Neural cell (in vitro differentiated cells): Measurements from ENCODE around the gene C1orf50. TPM values are rescaled to one million over a fixed set of nuclear protein-coding genes. Genes with fewer than 3 reads are reported as not detected.

Source experiments
- H2AFZ ChIP-seq: fragments of 200-600, 300-800 bp; sonication (generic), shearing (Covaris generic); 2 replicates; pipeline ENCODE4 v1.6.0; 2014; ENCODE audit warnings: low read depth, mild to moderate bottlenecking, antibody characterized with exemption, low read length, moderate library complexity
- H3F3A ChIP-seq: fragments of 200-600 bp; shearing (Covaris generic); 2 replicates; pipeline ENCODE4 v1.6.1; 2016; ENCODE audit warnings: mild to moderate bottlenecking, moderate library complexity, mixed read lengths, antibody characterized with exemption, low read length; ENCODE audit not compliant: insufficient read depth, poor library complexity, severe bottlenecking
- H3K27ac ChIP-seq: fragments of 200-600, 300-800 bp; sonication (generic), shearing (Covaris generic); 2 replicates; pipeline ENCODE4 v1.5.1; 2014; ENCODE audit warnings: mild to moderate bottlenecking, low read length, moderate library complexity
- H3K27me3 ChIP-seq: fragments of 300-800, 200-600 bp; sonication (generic), shearing (Covaris generic); 2 replicates; pipeline ENCODE4 v1.6.0; 2014; ENCODE audit warnings: mild to moderate bottlenecking, low read depth, low read length, moderate library complexity; ENCODE audit not compliant: insufficient read depth
- H3K36me3 ChIP-seq: fragments of 300-800, 200-600 bp; sonication (generic), shearing (Covaris generic); 2 replicates; pipeline ENCODE4 v1.5.1; 2014; ENCODE audit warnings: mild to moderate bottlenecking, antibody characterized with exemption, low read length, moderate library complexity; ENCODE audit not compliant: insufficient read depth
- H3K4me2 ChIP-seq: fragments of 300-800, 200-600 bp; sonication (generic), shearing (Covaris generic); 2 replicates; pipeline ENCODE4 v1.6.0; 2014; ENCODE audit warnings: mild to moderate bottlenecking, low read length
- H3K4me3 ChIP-seq: fragments of 300-800, 200-600 bp; sonication (generic), shearing (Covaris generic); 2 replicates; pipeline ENCODE4 v1.5.1; 2014; ENCODE audit warnings: mild to moderate bottlenecking, low read length, moderate library complexity
- H3K79me2 ChIP-seq: fragments of 200-600 bp; shearing (Covaris generic); replicated peaks from 2 replicates; pipeline ENCODE4 v1.6.0; 2014; ENCODE audit warnings: mild to moderate bottlenecking, low read length, moderate library complexity; ENCODE audit not compliant: insufficient read depth
- H3K9ac ChIP-seq: fragments of 300-800, 200-600 bp; sonication (generic), shearing (Covaris generic); 2 replicates; pipeline ENCODE4 v1.6.1; 2016; ENCODE audit warnings: mild to moderate bottlenecking, low read length, mixed read lengths
- H3K9me2 ChIP-seq: fragments of 200-600 bp; shearing (Covaris generic); 2 replicates; pipeline ENCODE4 v1.6.1; 2016; ENCODE audit warnings: mild to moderate bottlenecking, low read length, mixed read lengths; ENCODE audit not compliant: insufficient read depth
- H3K9me3 ChIP-seq: fragments of 200-600, 300-800 bp; sonication (generic), shearing (Covaris generic); 2 replicates; pipeline ENCODE4 v1.6.1; 2016; ENCODE audit warnings: mild to moderate bottlenecking, mixed run types, low read length, moderate library complexity, mixed read lengths
- H4K20me1 ChIP-seq: fragments of 200-600 bp; shearing (Covaris generic); 2 replicates; pipeline ENCODE4 v1.6.1; 2016; ENCODE audit warnings: mild to moderate bottlenecking, mixed run types; ENCODE audit not compliant: insufficient read depth
- EP300 ChIP-seq: fragments of 450-650 bp; conservative IDR thresholded peaks from 2 replicates; pipeline ENCODE4 v1.6.1; 2014; ENCODE audit warnings: antibody characterized with exemption, mild to moderate bottlenecking, moderate library complexity; ENCODE audit not compliant: poor library complexity, severe bottlenecking
- EZH2 ChIP-seq: fragments of 200-600, 300-800 bp; shearing (Covaris generic), sonication (generic); IDR thresholded peaks from 2 replicates; pipeline ENCODE4 v1.6.1; 2014; ENCODE audit warnings: antibody characterized with exemption, low read length, borderline replicate concordance, mild to moderate bottlenecking; ENCODE audit not compliant: insufficient read depth, poor library complexity, severe bottlenecking
- MXI1 ChIP-seq: fragments of 450-650 bp; conservative IDR thresholded peaks from 2 replicates; pipeline ENCODE4 v1.6.1; 2014; ENCODE audit warnings: antibody characterized with exemption, mild to moderate bottlenecking; ENCODE audit not compliant: poor library complexity, severe bottlenecking
- POLR2AphosphoS5 ChIP-seq: IDR thresholded peaks from 2 replicates; pipeline ENCODE4 v1.6.1; 2012
- RAD21 ChIP-seq: fragments of 450-650 bp; conservative IDR thresholded peaks from 2 replicates; pipeline ENCODE4 v1.6.1; 2014; ENCODE audit warnings: antibody characterized with exemption, mild to moderate bottlenecking, moderate library complexity
- REST ChIP-seq: IDR thresholded peaks from 2 replicates; pipeline ENCODE4 v1.6.1; 2012; ENCODE audit warnings: borderline replicate concordance
- SMC3 ChIP-seq: fragments of 450-650 bp; conservative IDR thresholded peaks from 2 replicates; pipeline ENCODE4 v1.6.1; 2014; ENCODE audit warnings: antibody characterized with exemption, mild to moderate bottlenecking, moderate library complexity; ENCODE audit not compliant: poor library complexity
- TAF1 ChIP-seq: IDR thresholded peaks from 2 replicates; pipeline ENCODE4 v1.6.1; 2012; ENCODE audit warnings: low read depth
- polyA plus RNA-seq: library from polyadenylated mRNA; depleted of rRNA; stranded (reverse); fragments of >200 nt; gene quantifications from 2 replicates; pipeline ENCODE4 v1.2.3, GENCODE V29; 2014
- TF ChIP-seq, protein P1 (sequence below): fragments of 450-650 bp; IDR thresholded peaks from 2 replicates; pipeline ENCODE4 v1.5.1; 2014; ENCODE audit warnings: antibody characterized with exemption, mild to moderate bottlenecking, moderate library complexity; ENCODE audit not compliant: poor library complexity, severe bottlenecking

C1orf50 gene
- polyA plus RNA-seq, 1 donor from 2014 or later = 26.7 TPM

- Histone ChIP-seq H3K9ac (no peak overlapping the region), H3K27me3 (no peaks in the 10 kb centered on the region), H3K4me2 (no peak overlapping the region), H3K4me3 (no peak overlapping the region), H3K9me2 (no peaks in the 10 kb centered on the region), H4K20me1 (no peaks in the 10 kb centered on the region), H3F3A (no peaks in the 10 kb centered on the region), H3K79me2 (no peaks in the 10 kb centered on the region), H3K27ac (no peak overlapping the region), H2AFZ (no peak overlapping the region), H3K9me3 (no peaks in the 10 kb centered on the region), H3K36me3 (no peaks in the 10 kb centered on the region)
- TF ChIP-seq, protein P1, sequence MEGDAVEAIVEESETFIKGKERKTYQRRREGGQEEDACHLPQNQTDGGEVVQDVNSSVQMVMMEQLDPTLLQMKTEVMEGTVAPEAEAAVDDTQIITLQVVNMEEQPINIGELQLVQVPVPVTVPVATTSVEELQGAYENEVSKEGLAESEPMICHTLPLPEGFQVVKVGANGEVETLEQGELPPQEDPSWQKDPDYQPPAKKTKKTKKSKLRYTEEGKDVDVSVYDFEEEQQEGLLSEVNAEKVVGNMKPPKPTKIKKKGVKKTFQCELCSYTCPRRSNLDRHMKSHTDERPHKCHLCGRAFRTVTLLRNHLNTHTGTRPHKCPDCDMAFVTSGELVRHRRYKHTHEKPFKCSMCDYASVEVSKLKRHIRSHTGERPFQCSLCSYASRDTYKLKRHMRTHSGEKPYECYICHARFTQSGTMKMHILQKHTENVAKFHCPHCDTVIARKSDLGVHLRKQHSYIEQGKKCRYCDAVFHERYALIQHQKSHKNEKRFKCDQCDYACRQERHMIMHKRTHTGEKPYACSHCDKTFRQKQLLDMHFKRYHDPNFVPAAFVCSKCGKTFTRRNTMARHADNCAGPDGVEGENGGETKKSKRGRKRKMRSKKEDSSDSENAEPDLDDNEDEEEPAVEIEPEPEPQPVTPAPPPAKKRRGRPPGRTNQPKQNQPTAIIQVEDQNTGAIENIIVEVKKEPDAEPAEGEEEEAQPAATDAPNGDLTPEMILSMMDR = no peak
Measured at GRCh38 chr1:42742617-42743316, 24.3 kb upstream of the C1orf50 start.

DNA sequence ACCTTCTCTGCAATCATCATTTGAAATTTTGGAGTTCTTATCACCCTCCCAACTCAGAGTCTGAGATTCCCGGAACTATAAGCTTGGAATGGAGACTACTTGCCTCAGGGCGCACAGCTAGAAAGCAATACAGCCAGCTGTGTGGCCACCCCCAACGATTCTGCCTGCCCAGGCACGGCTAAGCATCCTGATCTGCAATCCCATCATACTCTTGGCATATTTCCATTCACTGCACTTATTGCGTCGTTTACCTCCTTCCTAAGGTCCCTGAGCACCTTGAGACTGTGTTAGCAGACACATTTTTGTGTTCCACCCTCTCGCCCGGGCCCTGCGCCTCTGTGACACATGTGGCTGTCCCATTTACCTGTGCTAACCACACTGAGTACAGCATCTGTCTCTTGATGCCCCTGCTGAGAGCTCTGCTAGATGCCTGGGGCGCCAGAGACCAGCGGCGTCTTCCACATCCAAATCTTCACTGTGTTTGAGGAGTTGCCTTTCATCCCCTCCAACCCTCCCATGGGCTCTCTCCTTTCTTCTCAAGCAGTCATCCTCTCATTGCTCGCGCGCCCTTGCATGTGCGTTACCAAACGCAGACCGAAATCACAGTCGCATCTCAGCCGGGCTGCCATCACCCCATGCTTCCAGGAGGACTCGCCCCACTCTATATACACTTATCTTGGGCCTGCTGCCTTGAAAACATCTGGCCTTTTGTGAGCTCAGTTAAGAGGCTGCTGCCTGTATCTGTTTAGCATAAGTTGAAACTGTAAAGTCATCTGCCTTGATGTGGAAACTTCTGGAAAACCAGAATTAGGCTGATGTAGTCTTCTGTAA is 23.5 kb upstream of the C1orf50 start:
- Histone ChIP-seq H3K36me3 (no peaks in the 10 kb centered on the region), H2AFZ (no peak overlapping the region), H3K9me2 (no peaks in the 10 kb centered on the region), H3K79me2 (no peaks in the 10 kb centered on the region), H3K4me3 (no peak overlapping the region), H3K9me3 (no peaks in the 10 kb centered on the region), H4K20me1 (no peaks in the 10 kb centered on the region), H3K27ac (no peak overlapping the region), H3K27me3 (no peaks in the 10 kb centered on the region), H3K4me2 (no peak overlapping the region), H3K9ac (no peak overlapping the region), H3F3A (no peaks in the 10 kb centered on the region)
- no peak for TF ChIP-seq POLR2AphosphoS5
- TF ChIP-seq RAD21 = no peak

GRCh38 chr1:42744148-42744413 is 23.0 kb upstream of the C1orf50 start:
- no peaks in the 10 kb centered on the region for H3K36me3 ChIP-seq
- no peak overlapping the region for H3K4me3 ChIP-seq
- H3K79me2 ChIP-seq = no peaks in the 10 kb centered on the region
- H3F3A ChIP-seq = no peaks in the 10 kb centered on the region
- H3K9me2 ChIP-seq = no peaks in the 10 kb centered on the region
- TF ChIP-seq RAD21 (no peak), POLR2AphosphoS5 (no peak), EP300 (no peak), SMC3 (no peak), TAF1 (no peak), MXI1 (no peak), REST (no peak), EZH2 (no peak)
- TF ChIP-seq, protein P1 = no peak
- no peak overlapping the region for H2AFZ ChIP-seq
- no peak overlapping the region for H3K27ac ChIP-seq
- H3K9me3 ChIP-seq = no peaks in the 10 kb centered on the region
- no peak overlapping the region for H3K4me2 ChIP-seq
- H4K20me1 ChIP-seq = no peaks in the 10 kb centered on the region
- H3K9ac ChIP-seq = no peak overlapping the region
- H3K27me3 ChIP-seq = no peaks in the 10 kb centered on the region
